Karpas-422 (cell line): ENCODE data around the gene SLC46A2. TPM values are rescaled to one million over a fixed set of nuclear protein-coding genes. Genes with fewer than 3 reads are reported as not detected.

Experiments used
- DNase-seq: peaks from one replicate; pipeline ENCODE4 v3.0.0-alpha.2; 2015
- H2AFZ ChIP-seq: fragments of 200-600 bp; sonication (generic); 2 replicates; pipeline ENCODE4 v1.6.1; 2014; ENCODE audit warnings: antibody characterized with exemption, low read length, mixed read lengths
- H3K27ac ChIP-seq: fragments of 200-600 bp; sonication (generic); 2 replicates; pipeline ENCODE4 v1.5.1; 2014; ENCODE audit warnings: mild to moderate bottlenecking, low read length, moderate library complexity
- H3K27me3 ChIP-seq: fragments of 200-600 bp; sonication (generic); 2 replicates; pipeline ENCODE4 v1.6.1; 2014; ENCODE audit warnings: low read length, mixed read lengths
- H3K36me3 ChIP-seq: fragments of 200-600 bp; sonication (generic); 2 replicates; pipeline ENCODE4 v1.6.1; 2014; ENCODE audit warnings: low read length, mixed read lengths; ENCODE audit not compliant: insufficient read depth
- H3K4me1 ChIP-seq: fragments of 200-600 bp; sonication (generic); 2 replicates; pipeline ENCODE4 v1.6.1; 2014; ENCODE audit warnings: mild to moderate bottlenecking, low read length, mixed read lengths
- H3K4me2 ChIP-seq: fragments of 200-600 bp; sonication (generic); 2 replicates; pipeline ENCODE4 v1.6.1; 2014; ENCODE audit warnings: low read length, low read depth, mild to moderate bottlenecking; ENCODE audit not compliant: poor library complexity, severe bottlenecking
- H3K4me3 ChIP-seq: fragments of 200-600 bp; sonication (generic); 2 replicates; pipeline ENCODE4 v1.5.1; 2014; ENCODE audit warnings: mild to moderate bottlenecking, antibody characterized with exemption, low read length, mixed read lengths
- H3K79me2 ChIP-seq: fragments of 200-600 bp; sonication (generic); 2 replicates; pipeline ENCODE4 v1.6.1; 2014; ENCODE audit warnings: mild to moderate bottlenecking, low read length, mixed read lengths
- H3K9ac ChIP-seq: fragments of 200-600 bp; sonication (generic); 2 replicates; pipeline ENCODE4 v1.6.0; 2014; ENCODE audit warnings: low read length
- H3K9me2 ChIP-seq: fragments of 200-600 bp; sonication (generic), shearing (Covaris generic); replicated peaks from 2 replicates; pipeline ENCODE4 v1.6.0; 2014; ENCODE audit warnings: mild to moderate bottlenecking, low read length, moderate library complexity; ENCODE audit not compliant: insufficient read depth
- H3K9me3 ChIP-seq: fragments of 300-700, 200-600 bp; sonication (generic); 2 replicates; pipeline ENCODE4 v1.6.1; 2014; ENCODE audit warnings: low read length, mixed read lengths
- H4K20me1 ChIP-seq: fragments of 200-600 bp; sonication (generic); 2 replicates; pipeline ENCODE4 v1.6.1; 2014; ENCODE audit warnings: mild to moderate bottlenecking, antibody characterized with exemption, low read length, low read depth; ENCODE audit not compliant: insufficient read depth
- total RNA-seq: library from RNA; depleted of rRNA; stranded (reverse); fragments of >200 nt; shearing (Covaris generic); gene quantifications from 2 replicates; pipeline ENCODE4 v1.2.3, GENCODE V29; 2014; ENCODE audit warnings: low replicate concordance

Gene SLC46A2
- total RNA-seq, 1 experiment from 2014 or later = not detected

GRCh38 chr9:112880650-112881049, 10.0 kb downstream of the SLC46A2 start:
- H2AFZ ChIP-seq = no peak overlapping the region
- H3K9me3 ChIP-seq = no peaks in the 10 kb centered on the region
- H4K20me1 ChIP-seq = no peaks in the 10 kb centered on the region
- no peak overlapping the region for H3K4me3 ChIP-seq
- H3K4me2 ChIP-seq = no peak overlapping the region
- H3K36me3 ChIP-seq = 0 out of 2 replicates have a peak, but pooled peaks cover 3% of the 10 kb centered on the region
- H3K27ac ChIP-seq = no peak overlapping the region
- no peak for DNase-seq
- no peaks in the 10 kb centered on the region for H3K79me2 ChIP-seq
- H3K9ac ChIP-seq = no peak overlapping the region
- no peaks in the 10 kb centered on the region for H3K27me3 ChIP-seq
- no peaks in the 10 kb centered on the region for H3K9me2 ChIP-seq
- peaks cover 15% of the 10 kb centered on the region for H3K4me1 ChIP-seq

GRCh38 chr9:112878752-112879151, 11.9 kb downstream of the SLC46A2 start:
- Histone ChIP-seq H4K20me1 (no peaks in the 10 kb centered on the region), H3K27me3 (no peaks in the 10 kb centered on the region), H3K79me2 (no peaks in the 10 kb centered on the region), H3K9ac (no peak overlapping the region), H3K4me1 (peaks cover 7% of the 10 kb centered on the region), H3K9me2 (no peaks in the 10 kb centered on the region), H3K27ac (no peak overlapping the region), H3K9me3 (no peaks in the 10 kb centered on the region), H3K4me2 (no peak overlapping the region), H3K36me3 (peaks cover 7% of the 10 kb centered on the region; the same call in 1 of the 2 replicates), H2AFZ (no peak overlapping the region), H3K4me3 (no peak overlapping the region)
- no peak for DNase-seq

- H3K27me3 ChIP-seq = no peaks in the 10 kb centered on the region
- no peak for DNase-seq
- H3K79me2 ChIP-seq = no peaks in the 10 kb centered on the region
- no peaks in the 10 kb centered on the region for H3K9me3 ChIP-seq
- no peaks in the 10 kb centered on the region for H3K9me2 ChIP-seq
- H3K4me3 ChIP-seq = no peak overlapping the region
- H3K36me3 ChIP-seq = peaks cover 4% of the 10 kb centered on the region; the same call in 1 of the 2 replicates
- no peak overlapping the region for H3K9ac ChIP-seq
- H3K27ac ChIP-seq = no peak overlapping the region
- H3K4me1 ChIP-seq = peaks cover 19% of the 10 kb centered on the region
- H4K20me1 ChIP-seq = no peaks in the 10 kb centered on the region
- no peak overlapping the region for H2AFZ ChIP-seq
- H3K4me2 ChIP-seq = no peak overlapping the region
These were observed 16.8 kb downstream of the SLC46A2 start for GRCh38 chr9:112873773-112874405.

- Histone ChIP-seq H3K27me3 (no peaks in the 10 kb centered on the region), H3K4me2 (no peak overlapping the region), H3K4me1 (peaks cover 30% of the 10 kb centered on the region), H3K9me2 (no peaks in the 10 kb centered on the region), H3K9ac (no peak overlapping the region), H3K36me3 (peaks cover 4% of the 10 kb centered on the region; the same call in 1 of the 2 replicates), H3K79me2 (no peaks in the 10 kb centered on the region), H3K9me3 (no peaks in the 10 kb centered on the region), H3K4me3 (no peak overlapping the region), H4K20me1 (no peaks in the 10 kb centered on the region), H3K27ac (no peak overlapping the region), H2AFZ (no peak overlapping the region)
- no peak for DNase-seq
These were observed 18.7 kb downstream of the SLC46A2 start for GRCh38 chr9:112872019-112872418.

- Histone ChIP-seq H3K4me3 (no peak overlapping the region), H4K20me1 (no peaks in the 10 kb centered on the region), H3K27ac (no peak overlapping the region), H3K9me3 (no peaks in the 10 kb centered on the region), H3K4me1 (peaks cover 30% of the 10 kb centered on the region), H3K4me2 (no peak overlapping the region), H3K27me3 (no peaks in the 10 kb centered on the region), H3K9me2 (no peaks in the 10 kb centered on the region), H3K36me3 (peaks cover 4% of the 10 kb centered on the region; the same call in 1 of the 2 replicates), H3K79me2 (no peaks in the 10 kb centered on the region), H2AFZ (no peak overlapping the region), H3K9ac (no peak overlapping the region)
- no peak for DNase-seq
These were observed 20.1 kb downstream of the SLC46A2 start for GRCh38 chr9:112870556-112870955.

GRCh38 chr9:112869917-112870316, 20.8 kb downstream of the SLC46A2 start:
- peaks cover 30% of the 10 kb centered on the region for H3K4me1 ChIP-seq
- H3K4me2 ChIP-seq = peak overlapping the region; percentile 32
- no peaks in the 10 kb centered on the region for H3K9me3 ChIP-seq
- H3K79me2 ChIP-seq = no peaks in the 10 kb centered on the region
- H2AFZ ChIP-seq = no peak overlapping the region
- no peaks in the 10 kb centered on the region for H4K20me1 ChIP-seq
- H3K27ac ChIP-seq = peak overlapping the region; percentile 59
- no peaks in the 10 kb centered on the region for H3K36me3 ChIP-seq
- DNase-seq = no peak
- H3K9me2 ChIP-seq = no peaks in the 10 kb centered on the region
- H3K9ac ChIP-seq = no peak overlapping the region; the same call in 1 of the 2 replicates
- no peaks in the 10 kb centered on the region for H3K27me3 ChIP-seq
- H3K4me3 ChIP-seq = no peak overlapping the region

GRCh38 chr9:112869041-112869529, 21.6 kb downstream of the SLC46A2 start:
- Histone ChIP-seq H3K36me3 (no peaks in the 10 kb centered on the region), H3K4me1 (peaks cover 35% of the 10 kb centered on the region), H2AFZ (no peak overlapping the region), H3K27me3 (no peaks in the 10 kb centered on the region), H3K4me2 (peak overlapping the region; percentile 32), H3K79me2 (no peaks in the 10 kb centered on the region; the same call in 1 of the 2 replicates), H4K20me1 (no peaks in the 10 kb centered on the region), H3K9me2 (no peaks in the 10 kb centered on the region), H3K4me3 (no peak overlapping the region), H3K9me3 (no peaks in the 10 kb centered on the region), H3K27ac (peak overlapping the region; percentile 59), H3K9ac (peak overlapping the region; percentile 10; the same call in 1 of the 2 replicates)
- DNase-seq = peak; percentile 60

- H3K9ac ChIP-seq = no peak overlapping the region
- H3K27ac ChIP-seq = peak overlapping the region; percentile 59
- H3K4me3 ChIP-seq = no peak overlapping the region
- H3K36me3 ChIP-seq = no peaks in the 10 kb centered on the region
- H3K27me3 ChIP-seq = no peaks in the 10 kb centered on the region
- peak overlapping the region; percentile 32 for H3K4me2 ChIP-seq
- no peaks in the 10 kb centered on the region; the same call in 1 of the 2 replicates for H3K79me2 ChIP-seq
- peaks cover 42% of the 10 kb centered on the region for H3K4me1 ChIP-seq
- no peak overlapping the region for H2AFZ ChIP-seq
- DNase-seq = no peak
- no peaks in the 10 kb centered on the region for H4K20me1 ChIP-seq
- H3K9me2 ChIP-seq = no peaks in the 10 kb centered on the region
- no peaks in the 10 kb centered on the region for H3K9me3 ChIP-seq
These were observed 22.2 kb downstream of the SLC46A2 start for GRCh38 chr9:112868461-112868860.
